CD14-positive monocyte (primary cell): Measurements from ENCODE around the gene SH3BGR. TPM values are rescaled to one million over a fixed set of nuclear protein-coding genes. Genes with fewer than 3 reads are reported as not detected.

Experiments
- DNase-seq, 3 donors: peaks; one replicate each; pipeline ENCODE4 v3.0.0-alpha.2; 2011 to 2022
- H2AFZ ChIP-seq: 2 replicates; pipeline ENCODE4 v1.6.0; 2012; ENCODE audit warnings: mild to moderate bottlenecking, low read depth, low read length, inconsistent platforms; ENCODE audit not compliant: insufficient read depth, poor library complexity, severe bottlenecking
- H3K27ac ChIP-seq, 2 donors: 1 replicate in 1 of 2; 2 replicates in 1 of 2; pipeline ENCODE4 v1.5.1; 2012 to 2013; ENCODE audit warnings: low read length in 2 of 2, control low read depth in 1 of 2, inconsistent platforms in 1 of 2, low read depth in 1 of 2, mild to moderate bottlenecking in 1 of 2
- H3K27me3 ChIP-seq, 2 donors: one replicate each; pipeline versions ENCODE4 v1.6.0 to v1.6.1; 2011 to 2013; ENCODE audit warnings: low read length in 2 of 2; ENCODE audit not compliant: control insufficient read depth in 2 of 2, insufficient read depth in 2 of 2
- H3K36me3 ChIP-seq, 2 donors: replicated peaks in 1 of 2; 1 replicate in 1 of 2; 2 replicates in 1 of 2; pipeline versions ENCODE4 v1.5.1 to v1.6.1; 2012 to 2013; ENCODE audit warnings: low read length in 2 of 2, control low read depth in 1 of 2, inconsistent platforms in 1 of 2, mild to moderate bottlenecking in 1 of 2; ENCODE audit not compliant: insufficient read depth in 2 of 2, control insufficient read depth in 1 of 2
- H3K4me1 ChIP-seq, 2 donors: 1 replicate in 1 of 2; 2 replicates in 1 of 2; pipeline versions ENCODE4 v1.5.1 to v1.6.1; 2012 to 2013; ENCODE audit warnings: low read length in 2 of 2, control low read depth in 1 of 2, inconsistent platforms in 1 of 2, mild to moderate bottlenecking in 1 of 2, moderate library complexity in 1 of 2; ENCODE audit not compliant: insufficient read depth in 2 of 2, control insufficient read depth in 1 of 2
- H3K4me2 ChIP-seq: replicated peaks from 2 replicates; pipeline ENCODE3; 2012; ENCODE audit warnings: low read length, moderate library complexity, mild to moderate bottlenecking; ENCODE audit not compliant: poor library complexity, severe bottlenecking; ENCODE audit errors: extremely low read depth
- H3K4me3 ChIP-seq, 3 experiments: fragments of 200-600 bp in 1 of 3; sonication (generic) in 1 of 3; replicated peaks in 1 of 3; 1 replicate in 2 of 3; 2 replicates in 1 of 3; pipeline ENCODE4 v1.5.1; 2011 to 2013; ENCODE audit warnings: low read length in 3 of 3, mild to moderate bottlenecking in 3 of 3, control low read depth in 2 of 3, low read depth in 2 of 3, inconsistent platforms in 1 of 3, moderate library complexity in 1 of 3
- H3K79me2 ChIP-seq: 2 replicates; pipeline ENCODE4 v1.6.0; 2012; ENCODE audit warnings: mild to moderate bottlenecking, control low read depth, inconsistent platforms, low read length, moderate library complexity; ENCODE audit not compliant: insufficient read depth
- H3K9ac ChIP-seq: 2 replicates; pipeline ENCODE4 v1.6.0; 2017; ENCODE audit warnings: low read length, mild to moderate bottlenecking; ENCODE audit not compliant: insufficient read depth, poor library complexity, severe bottlenecking
- H3K9me3 ChIP-seq, 2 donors: replicated peaks in 1 of 2; 1 replicate in 1 of 2; 2 replicates in 1 of 2; pipeline versions ENCODE4 v1.5.1 to v1.6.1; 2012 to 2013; ENCODE audit warnings: low read length in 2 of 2, control low read depth in 1 of 2; ENCODE audit not compliant: control insufficient read depth in 1 of 2, insufficient read depth in 1 of 2
- H4K20me1 ChIP-seq: 2 replicates; pipeline ENCODE4 v1.6.0; 2012; ENCODE audit warnings: mild to moderate bottlenecking, low read length, control low read depth, moderate library complexity; ENCODE audit not compliant: insufficient read depth
- H3K27ac Mint-ChIP-seq, 7 donors: one replicate each; pipeline ENCODE4 v1.8.0; 2020; ENCODE audit warnings: mild to moderate bottlenecking in 7 of 7, mixed read lengths in 7 of 7, moderate library complexity in 6 of 7, inconsistent platforms in 2 of 7
- H3K27me3 Mint-ChIP-seq, 3 donors: one replicate each; pipeline ENCODE4 v1.8.0; 2021 to 2022; ENCODE audit warnings: low read depth in 3 of 3, mild to moderate bottlenecking in 3 of 3, mixed read lengths in 3 of 3, moderate library complexity in 3 of 3, inconsistent platforms in 1 of 3
- H3K36me3 Mint-ChIP-seq, 2 donors: one replicate each; pipeline ENCODE4 v1.8.0; 2020; ENCODE audit warnings: mixed read lengths in 2 of 2, inconsistent platforms in 1 of 2, mild to moderate bottlenecking in 1 of 2
- H3K4me1 Mint-ChIP-seq: one replicate; pipeline ENCODE4 v1.8.0; 2020; ENCODE audit warnings: mild to moderate bottlenecking, mixed read lengths
- H3K4me3 Mint-ChIP-seq, 2 donors: one replicate each; pipeline ENCODE4 v1.8.0; 2020; ENCODE audit warnings: mild to moderate bottlenecking in 2 of 2, mixed read lengths in 2 of 2, moderate library complexity in 1 of 2
- H3K9me3 Mint-ChIP-seq, 7 donors: one replicate each; pipeline ENCODE4 v1.8.0; 2020 to 2022; ENCODE audit warnings: mixed read lengths in 7 of 7, mild to moderate bottlenecking in 6 of 7, moderate library complexity in 6 of 7, inconsistent platforms in 2 of 7
- WGBS: methylation state at CpG from one replicate; pipeline ENCODE4 v1.1.5; 2013; ENCODE audit warnings: missing lambda C conversion rate; ENCODE audit not compliant: insufficient coverage; 5-methylcytosine and 5-hydroxymethylcytosine counted together
- intact Hi-C, 2 donors: fragments of 100-400 bp; cut with micrococcal nuclease; formaldehyde crosslinking; loops; one replicate each; pipeline versions ENCODE4 v1.15.0 to v1.15.1; 2023
- polyA plus RNA-seq, 3 donors: library from polyadenylated mRNA; depleted of rRNA in 1 of 3; unstranded in 2 of 3; stranded (reverse) in 1 of 3; fragments of 300-500 nt in 2 of 3; fragments of >200 nt in 1 of 3; fragmentation: Illumina TruSeq in 2 of 3; gene quantifications; 1 replicate in 2 of 3; 2 replicates in 1 of 3; pipeline ENCODE4 v1.2.3, GENCODE V29; 2012 to 2021
- TF ChIP-seq, protein P1 (sequence below): fragments of 200-600 bp; IDR thresholded peaks from one replicate; pipeline ENCODE4 v1.8.0; 2022; ENCODE audit warnings: antibody characterized with exemption, mild to moderate bottlenecking

Gene SH3BGR
- polyA plus RNA-seq, 3 donors: 0.36 to 0.72 TPM; not detected in 1

DNA sequence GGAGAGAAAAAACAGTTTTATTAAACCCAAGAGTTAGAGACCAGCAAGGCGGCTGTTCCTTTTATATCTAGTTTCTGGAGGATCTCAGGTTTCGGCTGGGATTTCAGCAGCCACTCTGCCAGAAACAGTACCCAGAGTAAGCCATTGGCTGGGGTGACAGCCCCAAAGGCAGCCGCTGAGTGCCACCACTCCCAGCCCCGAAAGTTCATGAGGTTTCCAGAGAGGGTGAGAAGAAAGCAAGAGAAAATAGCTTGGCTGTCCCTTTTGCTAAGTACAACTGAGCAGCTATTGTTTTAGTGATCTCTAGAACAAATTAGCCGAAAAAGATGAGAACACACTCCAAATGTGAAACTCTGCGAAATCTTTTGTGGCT lies 1.2 kb downstream of the SH3BGR start:
- Histone ChIP-seq H3K27me3 (no peaks in the 10 kb centered on the region), H3K4me1 (no peaks in the 10 kb centered on the region), H3K36me3 (no peaks in the 10 kb centered on the region), H2AFZ (no peak overlapping the region), H3K9me3 (no peaks in the 10 kb centered on the region), H4K20me1 (no peaks in the 10 kb centered on the region), H3K4me2 (no peak overlapping the region), H3K9ac (no peak overlapping the region), H3K79me2 (no peaks in the 10 kb centered on the region), H3K27ac (no peak overlapping the region), H3K4me3 (no peak overlapping the region)
- WGBS: 91% methylated on average over 4 of the region's 6 CpGs
- no peak overlapping the region for H3K4me3 Mint-ChIP-seq
- H3K27me3 Mint-ChIP-seq: peaks cover 2 to 6% (median 4%) of the 10 kb centered on the region in 3 donors
- intact Hi-C loops: no loop called here
- TF ChIP-seq, protein P1, sequence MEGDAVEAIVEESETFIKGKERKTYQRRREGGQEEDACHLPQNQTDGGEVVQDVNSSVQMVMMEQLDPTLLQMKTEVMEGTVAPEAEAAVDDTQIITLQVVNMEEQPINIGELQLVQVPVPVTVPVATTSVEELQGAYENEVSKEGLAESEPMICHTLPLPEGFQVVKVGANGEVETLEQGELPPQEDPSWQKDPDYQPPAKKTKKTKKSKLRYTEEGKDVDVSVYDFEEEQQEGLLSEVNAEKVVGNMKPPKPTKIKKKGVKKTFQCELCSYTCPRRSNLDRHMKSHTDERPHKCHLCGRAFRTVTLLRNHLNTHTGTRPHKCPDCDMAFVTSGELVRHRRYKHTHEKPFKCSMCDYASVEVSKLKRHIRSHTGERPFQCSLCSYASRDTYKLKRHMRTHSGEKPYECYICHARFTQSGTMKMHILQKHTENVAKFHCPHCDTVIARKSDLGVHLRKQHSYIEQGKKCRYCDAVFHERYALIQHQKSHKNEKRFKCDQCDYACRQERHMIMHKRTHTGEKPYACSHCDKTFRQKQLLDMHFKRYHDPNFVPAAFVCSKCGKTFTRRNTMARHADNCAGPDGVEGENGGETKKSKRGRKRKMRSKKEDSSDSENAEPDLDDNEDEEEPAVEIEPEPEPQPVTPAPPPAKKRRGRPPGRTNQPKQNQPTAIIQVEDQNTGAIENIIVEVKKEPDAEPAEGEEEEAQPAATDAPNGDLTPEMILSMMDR: no peak
- no peak for DNase-seq
- H3K9me3 Mint-ChIP-seq: peaks cover 0 to under 1% (median 0%) of the 10 kb centered on the region in 7 donors
- peaks cover 1% of the 10 kb centered on the region for H3K4me1 Mint-ChIP-seq
- no peaks in the 10 kb centered on the region for H3K36me3 Mint-ChIP-seq
- H3K27ac Mint-ChIP-seq: no peak overlapping the region

DNA sequence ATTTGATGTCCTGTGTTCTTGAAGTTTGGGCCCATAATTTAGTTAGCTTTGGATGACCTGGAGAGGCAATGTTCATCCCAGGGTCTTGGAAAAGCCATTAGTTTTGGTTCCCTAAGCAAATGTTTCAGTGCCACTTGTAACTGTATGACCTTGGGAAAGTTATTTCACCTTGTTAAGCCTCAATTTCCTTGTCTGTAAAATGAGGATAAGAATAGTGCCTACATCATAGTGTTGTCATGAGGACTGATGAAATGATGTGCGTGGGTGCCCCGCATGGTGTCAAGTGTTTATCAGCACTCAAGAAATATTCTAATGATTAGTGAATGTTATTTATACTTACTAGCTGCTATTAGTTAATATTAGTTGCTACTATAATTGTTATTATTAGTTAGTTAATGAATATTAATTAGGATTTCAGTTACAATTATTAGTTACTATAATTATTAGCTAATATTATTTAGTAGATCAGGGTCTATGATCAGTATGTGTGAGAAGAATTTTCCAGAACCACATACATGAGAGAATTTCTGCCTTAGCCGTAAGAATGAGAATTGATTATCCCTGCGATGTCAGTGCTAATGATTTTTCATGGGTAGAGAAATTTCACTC lies 1.9 kb downstream of the SH3BGR start:
- H3K4me2 ChIP-seq: no peak overlapping the region
- H3K9me3 ChIP-seq: no peaks in the 10 kb centered on the region
- Mint-ChIP-seq H3K27ac (no peak overlapping the region), H3K4me3 (no peak overlapping the region), H3K9me3 (no peaks in the 10 kb centered on the region), H3K36me3 (no peaks in the 10 kb centered on the region), H3K4me1 (peaks cover 1% of the 10 kb centered on the region), H3K27me3 (peaks cover 0 to 6% (median 4%) of the 10 kb centered on the region in 3 donors)
- H3K27me3 ChIP-seq: no peaks in the 10 kb centered on the region
- H3K36me3 ChIP-seq: no peaks in the 10 kb centered on the region
- no peaks in the 10 kb centered on the region for H3K4me1 ChIP-seq
- intact Hi-C loops: no loop called here
- no peak overlapping the region for H3K4me3 ChIP-seq
- TF ChIP-seq, protein P1: no peak
- DNase-seq: no peak
- H3K27ac ChIP-seq: no peak overlapping the region
- no peaks in the 10 kb centered on the region for H4K20me1 ChIP-seq
- no peak overlapping the region for H2AFZ ChIP-seq
- no peaks in the 10 kb centered on the region for H3K79me2 ChIP-seq
- WGBS: no CpG with 5 or more reads among the region's 4 CpGs
- H3K9ac ChIP-seq: no peak overlapping the region
